ENCODE results near the gene CABLES1. TPM values are rescaled to one million over a fixed set of nuclear protein-coding genes. Genes with fewer than 3 reads are reported as not detected.

CABLES1 gene
- total RNA-seq, 2 donors from 2014 or later, result 9.9 to 16.7 TPM

- Mint-ChIP-seq H3K9me3 (peaks cover 20% of the 10 kb centered on the region), H3K4me3 (no peak overlapping the region), H3K36me3 (ENCODE audit: low read depth) (peaks cover 51% of the 10 kb centered on the region), H3K27ac (no peak overlapping the region), H3K4me1 (peaks cover 32% of the 10 kb centered on the region), H3K27me3 (ENCODE audit: insufficient read depth) (no peaks in the 10 kb centered on the region)
- no peak for TF ChIP-seq CTCF (conservative IDR thresholded peaks at IDR 0.05)
- H3K4me1 ChIP-seq (ENCODE audit: control insufficient read depth, insufficient read depth, low read length), result peaks cover 9% of the 10 kb centered on the region
- 94 to 97% methylated on average over 11 to 12 of the region's 12 CpGs for WGBS, 2 experiments (ENCODE audit: insufficient coverage in 1 of 2, insufficient read length in 1 of 2)
- no peak for DNase-seq
- peaks cover 17% of the 10 kb centered on the region for H3K36me3 ChIP-seq (ENCODE audit: control insufficient read depth, insufficient read depth, low read length)
- H3K9ac ChIP-seq (ENCODE audit: extremely low read depth, low read length, poor library complexity, severe bottlenecking), result no peak overlapping the region
- no peak overlapping the region for H3K27ac ChIP-seq (ENCODE audit: low read depth, low read length)
- H3K9me3 ChIP-seq (ENCODE audit: control insufficient read depth, low read length), result peaks cover 26% of the 10 kb centered on the region
- no peak overlapping the region for H3K4me3 ChIP-seq (ENCODE audit: low read length)
- H3K27me3 ChIP-seq (ENCODE audit: control insufficient read depth, insufficient read depth, low read length, poor library complexity, severe bottlenecking), result no peaks in the 10 kb centered on the region
These were observed 144.6 kb downstream of the CABLES1 start for GRCh38 chr18:23279931-23280330.

- peaks cover 17% of the 10 kb centered on the region for H3K9me3 Mint-ChIP-seq
- no peak for TF ChIP-seq CTCF (conservative IDR thresholded peaks at IDR 0.05)
These were observed 145.6 kb downstream of the CABLES1 start for GRCh38 chr18:23280844-23281243.

DNA sequence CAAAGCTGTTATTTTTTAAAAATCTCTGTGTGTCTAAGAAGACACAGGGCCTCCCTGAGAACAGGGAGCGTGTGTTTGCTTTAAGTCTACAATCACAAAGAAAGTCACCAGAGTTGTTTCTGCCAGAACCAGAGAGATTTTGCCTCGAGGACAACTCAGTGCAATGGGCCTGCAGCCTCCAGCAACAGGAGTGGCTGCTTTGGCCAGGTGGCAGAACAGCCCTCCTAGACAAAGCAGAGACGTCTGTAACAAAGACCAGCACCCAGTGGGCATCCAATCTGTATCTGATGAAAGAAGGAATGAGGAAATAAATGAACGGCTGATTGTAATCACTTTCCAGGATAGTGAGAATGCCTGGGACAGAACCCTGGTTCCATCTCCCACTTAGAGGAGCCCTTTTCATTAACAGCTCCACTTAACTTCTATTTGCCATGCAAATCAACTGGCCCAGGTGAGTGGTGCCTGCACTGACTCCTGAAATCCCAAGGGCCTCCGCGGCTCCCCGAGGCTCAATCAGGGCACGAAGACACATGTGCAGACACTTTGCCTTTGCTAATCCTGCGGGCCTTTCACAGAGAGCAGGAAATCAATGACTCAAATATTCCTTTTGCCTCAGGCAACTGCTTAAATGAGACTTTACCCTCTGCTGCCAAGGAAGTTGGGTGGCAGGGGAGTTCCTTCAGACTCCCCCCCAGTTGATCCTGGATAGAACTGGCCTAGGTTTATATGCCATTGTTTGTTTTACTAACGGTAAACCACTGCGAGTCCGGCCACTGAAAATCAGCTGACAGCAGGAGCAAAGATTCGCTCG, 146.5 kb downstream of the CABLES1 start:
- H3K4me3 ChIP-seq (ENCODE audit: low read length), result no peak overlapping the region
- no peaks in the 10 kb centered on the region for H3K27me3 Mint-ChIP-seq (ENCODE audit: insufficient read depth)
- H3K36me3 Mint-ChIP-seq (ENCODE audit: low read depth), result peaks cover 36% of the 10 kb centered on the region
- peaks cover 23% of the 10 kb centered on the region for H3K9me3 ChIP-seq (ENCODE audit: control insufficient read depth, low read length)
- H3K9ac ChIP-seq (ENCODE audit: extremely low read depth, low read length, poor library complexity, severe bottlenecking), result no peak overlapping the region
- H3K4me1 Mint-ChIP-seq, result peaks cover 43% of the 10 kb centered on the region
- WGBS, 2 experiments (ENCODE audit: insufficient coverage in 1 of 2, insufficient read length in 1 of 2), result 78 to 81% methylated on average over 10 to 14 of the region's 14 CpGs
- no peak for TF ChIP-seq CTCF (conservative IDR thresholded peaks at IDR 0.05)
- H3K9me3 Mint-ChIP-seq, result peaks cover 15% of the 10 kb centered on the region
- H3K27ac Mint-ChIP-seq, result peak overlapping the region; percentile 83
- DNase-seq, result peak; percentile 78
- H3K4me3 Mint-ChIP-seq, result no peak overlapping the region
- H3K4me1 ChIP-seq (ENCODE audit: control insufficient read depth, insufficient read depth, low read length), result peaks cover 9% of the 10 kb centered on the region
- H3K27me3 ChIP-seq (ENCODE audit: control insufficient read depth, insufficient read depth, low read length, poor library complexity, severe bottlenecking), result no peaks in the 10 kb centered on the region
- H3K36me3 ChIP-seq (ENCODE audit: control insufficient read depth, insufficient read depth, low read length), result peaks cover 15% of the 10 kb centered on the region
- no peak overlapping the region for H3K27ac ChIP-seq (ENCODE audit: low read depth, low read length)

More at GRCh38 chr18:23280844-23281243, 145.6 kb downstream of the CABLES1 start:
- Mint-ChIP-seq H3K36me3 (ENCODE audit: low read depth) (peaks cover 44% of the 10 kb centered on the region), H3K4me3 (no peak overlapping the region), H3K4me1 (peaks cover 38% of the 10 kb centered on the region), H3K27me3 (ENCODE audit: insufficient read depth) (no peaks in the 10 kb centered on the region), H3K27ac (no peak overlapping the region)
- DNase-seq, result no peak
- H3K27me3 ChIP-seq (ENCODE audit: control insufficient read depth, insufficient read depth, low read length, poor library complexity, severe bottlenecking), result no peaks in the 10 kb centered on the region
- no peak overlapping the region for H3K27ac ChIP-seq (ENCODE audit: low read depth, low read length)
- no peak overlapping the region for H3K4me3 ChIP-seq (ENCODE audit: low read length)
- peaks cover 9% of the 10 kb centered on the region for H3K4me1 ChIP-seq (ENCODE audit: control insufficient read depth, insufficient read depth, low read length)
- H3K9me3 ChIP-seq (ENCODE audit: control insufficient read depth, low read length), result peaks cover 26% of the 10 kb centered on the region
- WGBS, 2 experiments (ENCODE audit: insufficient coverage in 1 of 2, insufficient read length in 1 of 2), result 99% methylated on average over 5 of the region's 5 CpGs; no CpG with 5 or more reads in 1 of the 2 experiments
- H3K9ac ChIP-seq (ENCODE audit: extremely low read depth, low read length, poor library complexity, severe bottlenecking), result no peak overlapping the region
- peaks cover 17% of the 10 kb centered on the region for H3K36me3 ChIP-seq (ENCODE audit: control insufficient read depth, insufficient read depth, low read length)
